ENCODE data around the gene PTP4A2.

Gene PTP4A2

DNA sequence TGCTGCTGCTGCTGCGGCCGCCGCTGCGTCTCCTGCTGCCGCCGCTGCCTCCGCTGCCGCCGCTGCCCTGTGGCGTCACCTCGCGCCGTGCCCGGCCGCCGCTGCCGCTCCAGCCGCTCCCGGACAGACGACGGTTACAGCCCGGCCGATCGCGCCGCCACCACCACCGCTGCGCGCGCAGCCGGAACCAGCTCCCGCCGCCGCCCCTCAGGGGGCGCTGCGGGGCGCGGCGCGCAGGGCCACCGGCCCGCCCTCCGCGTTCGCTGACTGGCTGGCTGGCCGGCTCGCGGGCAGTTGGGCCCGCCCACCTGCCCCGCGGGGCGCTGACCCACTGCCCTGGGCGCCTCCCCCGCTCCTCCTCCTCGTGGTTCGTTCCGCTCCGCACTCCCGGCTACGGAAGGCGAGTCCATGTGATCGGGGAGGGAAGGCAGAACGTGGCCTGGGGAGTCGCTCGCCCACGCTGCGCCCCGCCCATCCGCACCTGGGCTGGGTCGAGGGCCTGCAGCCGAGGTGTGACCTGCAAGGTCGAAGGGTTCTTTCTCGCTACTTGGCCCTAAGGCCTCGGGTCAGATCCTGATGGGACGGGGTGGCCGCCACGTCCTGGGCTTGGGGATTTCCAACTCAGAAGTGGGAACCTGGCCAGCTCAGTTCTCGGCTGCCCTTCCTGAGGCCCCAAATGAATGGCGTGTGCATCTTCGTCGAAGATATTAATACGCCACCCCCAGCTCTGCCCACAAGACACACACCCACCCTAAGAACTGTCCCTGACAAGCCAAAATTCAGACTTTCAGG lies at the start of gene PTP4A2:
Gene PTP4A2, minus strand, starts transcription at position 185 of the 792 bp plus-strand sequence. CDS start 19,303 bp downstream, outside the sequence.
- Mint-ChIP-seq H3K27me3 (no peaks in the 10 kb centered on the region), H3K4me1 (ENCODE audit: low read depth) (peaks cover 71% of the 10 kb centered on the region), H3K4me3 (peak within 1 kb of the TSS; percentile 92), H3K36me3 (ENCODE audit: low read depth) (peaks cover 19% of the 10 kb centered on the region), H3K9me3 (no peaks in the 10 kb centered on the region), H3K27ac (peak within 1 kb of the TSS; percentile 92)
- intact Hi-C loops (cut with micrococcal nuclease) = loop anchor here (2.0 kb wide), 1 partner anchor 18 kb away; no protein-coding TSS in a partner anchor

DNA sequence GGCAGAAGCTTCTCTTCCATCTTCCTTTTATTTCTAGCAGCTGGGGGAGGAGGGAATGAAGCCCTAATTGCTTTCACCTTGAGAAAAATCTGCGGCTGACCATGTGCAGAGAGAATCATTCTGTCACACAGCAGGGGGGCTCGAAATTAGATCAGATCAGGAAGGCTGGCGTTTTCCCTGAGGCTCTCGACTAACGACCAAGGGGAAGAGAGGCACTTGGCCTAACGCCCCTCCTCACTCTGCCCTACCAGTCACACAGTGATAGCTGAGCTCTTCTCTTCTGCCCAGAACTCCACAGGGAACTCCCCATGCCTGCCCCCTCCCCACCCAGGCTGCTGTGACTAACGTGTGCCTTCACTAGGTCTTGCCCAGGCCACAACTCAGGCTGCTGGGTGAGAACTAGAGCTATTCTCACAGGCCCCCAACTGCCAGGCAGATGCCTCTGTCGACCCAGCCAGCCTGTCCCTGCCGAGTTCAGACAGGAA lies 49.0 kb upstream of the PTP4A2 start:
- Mint-ChIP-seq H3K4me1 (ENCODE audit: low read depth) (peaks cover 9% of the 10 kb centered on the region), H3K36me3 (ENCODE audit: low read depth) (no peaks in the 10 kb centered on the region), H3K27ac (no peak overlapping the region), H3K27me3 (no peaks in the 10 kb centered on the region), H3K9me3 (no peaks in the 10 kb centered on the region), H3K4me3 (no peak overlapping the region)
- intact Hi-C loops (cut with micrococcal nuclease) = no loop called here

DNA sequence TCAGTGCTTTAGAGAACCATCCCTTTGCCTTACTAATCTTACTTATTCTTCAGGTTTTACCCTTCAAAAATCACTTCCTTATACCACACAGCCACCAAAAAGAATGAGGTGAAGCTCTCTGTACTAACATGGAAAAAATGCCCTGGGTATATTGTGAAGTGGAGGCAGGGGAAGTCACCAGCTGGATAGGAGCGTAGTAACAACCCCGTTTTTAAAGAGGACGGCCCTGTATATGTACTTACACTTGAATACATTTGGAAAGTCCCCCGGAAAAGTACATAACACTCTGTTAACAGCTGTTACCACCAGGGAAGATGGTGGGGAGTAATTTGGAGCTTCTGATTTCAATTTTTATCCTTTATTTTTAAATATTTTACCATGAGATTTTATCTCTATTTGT lies 47.3 kb upstream of the PTP4A2 start:
- no peak overlapping the region for H3K4me3 Mint-ChIP-seq
- intact Hi-C loops (cut with micrococcal nuclease) = no loop called here
- H3K27ac Mint-ChIP-seq = peak overlapping the region; percentile 43
- H3K9me3 Mint-ChIP-seq = no peaks in the 10 kb centered on the region
- H3K27me3 Mint-ChIP-seq = no peaks in the 10 kb centered on the region
- H3K4me1 Mint-ChIP-seq (ENCODE audit: low read depth) = peaks cover 16% of the 10 kb centered on the region
- no peaks in the 10 kb centered on the region for H3K36me3 Mint-ChIP-seq (ENCODE audit: low read depth)

GRCh38 chr1:31984419-31985347 lies 46.5 kb upstream of the PTP4A2 start:
- intact Hi-C loops (cut with micrococcal nuclease) = no loop called here

GRCh38 chr1:31981972-31982371 lies 43.8 kb upstream of the PTP4A2 start:
- no peak overlapping the region for H3K4me3 Mint-ChIP-seq
- intact Hi-C loops (cut with micrococcal nuclease) = no loop called here
- H3K9me3 Mint-ChIP-seq = no peaks in the 10 kb centered on the region
- H3K36me3 Mint-ChIP-seq (ENCODE audit: low read depth) = no peaks in the 10 kb centered on the region
- H3K4me1 Mint-ChIP-seq (ENCODE audit: low read depth) = peaks cover 16% of the 10 kb centered on the region
- H3K27ac Mint-ChIP-seq = no peak overlapping the region
- no peaks in the 10 kb centered on the region for H3K27me3 Mint-ChIP-seq

More at GRCh38 chr1:31984419-31985347, 46.5 kb upstream of the PTP4A2 start:
- no peaks in the 10 kb centered on the region for H3K9me3 Mint-ChIP-seq
- peak overlapping the region; percentile 43 for H3K27ac Mint-ChIP-seq
- no peaks in the 10 kb centered on the region for H3K27me3 Mint-ChIP-seq
- H3K4me1 Mint-ChIP-seq (ENCODE audit: low read depth) = peaks cover 16% of the 10 kb centered on the region
- H3K36me3 Mint-ChIP-seq (ENCODE audit: low read depth) = no peaks in the 10 kb centered on the region
- no peak overlapping the region for H3K4me3 Mint-ChIP-seq

DNA sequence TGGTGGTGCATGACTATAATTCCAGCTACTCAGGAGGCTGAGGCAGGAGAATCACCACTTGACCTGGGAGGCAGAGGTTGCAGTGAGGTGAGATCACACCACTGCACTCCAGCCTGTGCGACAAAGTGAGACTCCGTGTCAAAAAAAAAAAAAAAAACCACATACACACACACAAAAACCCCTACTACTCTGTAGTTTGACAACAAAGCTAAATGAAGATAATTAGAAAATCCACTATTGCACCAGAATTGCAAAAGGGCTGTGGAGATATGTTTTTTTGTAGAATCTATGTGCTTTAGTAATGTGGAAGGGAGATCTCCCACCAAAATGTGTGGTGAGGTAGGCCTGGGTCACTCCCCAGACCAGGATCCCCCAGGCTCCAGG lies 43.3 kb upstream of the PTP4A2 start:
- intact Hi-C loops (cut with micrococcal nuclease) = no loop called here
- Mint-ChIP-seq H3K9me3 (no peaks in the 10 kb centered on the region), H3K27me3 (no peaks in the 10 kb centered on the region), H3K27ac (no peak overlapping the region), H3K4me1 (ENCODE audit: low read depth) (peaks cover 16% of the 10 kb centered on the region), H3K36me3 (ENCODE audit: low read depth) (no peaks in the 10 kb centered on the region), H3K4me3 (no peak overlapping the region)

DNA sequence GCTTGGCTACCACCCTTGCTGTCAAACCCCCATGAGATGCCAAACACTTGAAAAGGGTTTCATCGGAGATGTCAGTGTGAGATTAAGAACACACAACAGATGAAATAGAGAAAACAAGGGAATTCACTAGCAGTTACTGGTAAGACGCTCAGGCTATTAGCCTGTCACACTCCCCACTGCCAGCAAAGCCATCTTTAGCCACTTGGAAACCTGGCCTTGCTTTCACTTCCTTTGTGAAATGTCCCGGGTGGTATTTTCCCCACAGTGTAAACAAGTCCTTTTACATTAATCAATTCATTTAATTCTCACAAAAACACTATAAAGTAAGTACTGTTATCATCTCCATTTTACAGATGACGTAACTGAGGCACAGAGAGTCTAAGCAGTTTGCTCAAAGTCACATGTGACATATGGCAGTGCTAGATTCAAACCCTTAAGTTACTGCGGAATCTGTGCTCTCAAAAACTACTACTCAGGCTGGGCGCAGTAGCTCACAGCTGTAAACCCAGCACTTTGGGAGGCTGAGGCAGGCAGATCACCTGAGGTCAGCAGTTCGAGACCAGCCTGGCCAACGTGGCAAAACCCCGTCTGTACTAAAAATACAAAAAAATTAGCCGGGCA lies 42.8 kb upstream of the PTP4A2 start:
- Mint-ChIP-seq H3K36me3 (ENCODE audit: low read depth) (no peaks in the 10 kb centered on the region), H3K9me3 (no peaks in the 10 kb centered on the region), H3K27me3 (no peaks in the 10 kb centered on the region), H3K4me3 (no peak overlapping the region), H3K4me1 (ENCODE audit: low read depth) (peaks cover 16% of the 10 kb centered on the region), H3K27ac (no peak overlapping the region)
- intact Hi-C loops (cut with micrococcal nuclease) = no loop called here

DNA sequence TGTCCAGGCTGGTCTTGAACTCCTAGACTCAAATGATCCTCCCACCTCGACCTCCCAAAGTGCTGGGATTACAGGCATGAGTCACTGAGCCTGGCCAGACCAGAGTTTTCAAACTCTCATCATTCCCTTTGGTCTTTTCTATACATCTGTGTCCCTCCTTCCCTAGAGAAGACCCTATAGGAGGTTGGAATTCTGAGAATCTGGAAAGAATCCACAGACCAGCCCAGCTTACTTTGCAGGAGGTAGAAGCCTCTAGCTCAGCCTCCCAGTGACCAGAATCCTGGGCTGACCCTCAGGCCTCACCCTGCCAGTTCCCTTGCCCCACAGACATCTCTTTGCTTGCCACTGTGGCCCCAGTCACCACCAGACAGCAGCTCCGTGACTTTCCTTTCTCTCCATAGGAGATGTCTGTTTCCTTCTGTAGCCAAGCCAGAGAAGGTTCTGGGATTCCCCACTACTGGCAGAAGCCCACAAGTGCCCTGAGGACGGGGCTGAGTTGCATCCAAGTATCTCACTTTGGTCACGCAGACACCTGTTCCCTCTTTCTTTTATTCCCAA lies 40.8 kb upstream of the PTP4A2 start:
- Mint-ChIP-seq H3K27me3 (peaks cover 2% of the 10 kb centered on the region), H3K27ac (no peak overlapping the region), H3K9me3 (no peaks in the 10 kb centered on the region), H3K4me1 (ENCODE audit: low read depth) (peaks cover 11% of the 10 kb centered on the region), H3K4me3 (no peak overlapping the region), H3K36me3 (ENCODE audit: low read depth) (no peaks in the 10 kb centered on the region)
- intact Hi-C loops (cut with micrococcal nuclease) = no loop called here

DNA sequence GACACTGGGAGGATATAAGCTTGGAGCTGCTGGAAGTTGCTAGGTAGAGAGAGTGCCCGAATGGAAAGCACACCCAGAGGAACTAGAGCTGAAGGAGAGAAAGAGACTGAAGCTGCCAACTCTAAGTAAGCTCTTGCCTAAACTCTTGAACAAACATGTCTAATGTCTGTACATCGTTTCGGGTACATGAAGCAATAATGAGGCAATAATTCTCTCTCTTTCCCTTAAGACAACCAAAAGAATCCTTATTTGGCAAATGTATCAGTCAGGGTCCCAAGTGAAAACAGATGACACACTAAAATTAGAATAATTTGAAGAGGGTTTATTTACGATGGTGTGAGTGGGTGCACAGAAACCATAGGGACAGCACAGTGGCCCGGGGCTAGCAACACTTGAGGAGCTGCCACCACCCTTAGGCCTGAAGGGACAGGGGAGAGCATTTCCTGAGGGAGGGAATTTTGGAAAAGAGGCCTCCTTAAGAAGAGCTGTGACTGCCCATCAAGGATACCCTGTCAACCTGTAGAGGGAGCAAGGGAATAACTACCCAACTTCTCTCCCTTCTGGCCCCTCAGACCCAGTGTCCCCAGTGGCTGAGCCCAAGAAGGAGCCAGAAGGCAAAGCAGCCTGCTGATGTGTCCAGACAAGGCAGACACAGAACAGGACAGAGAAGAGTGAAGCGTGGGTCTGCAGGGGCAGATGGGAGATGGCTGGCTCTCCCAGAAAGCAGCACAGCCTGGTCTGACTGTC lies 39.4 kb upstream of the PTP4A2 start:
- H3K36me3 Mint-ChIP-seq (ENCODE audit: low read depth) = no peaks in the 10 kb centered on the region
- no peaks in the 10 kb centered on the region for H3K9me3 Mint-ChIP-seq
- no peak overlapping the region for H3K4me3 Mint-ChIP-seq
- peaks cover 2% of the 10 kb centered on the region for H3K27me3 Mint-ChIP-seq
- H3K27ac Mint-ChIP-seq = no peak overlapping the region
- H3K4me1 Mint-ChIP-seq (ENCODE audit: low read depth) = peaks cover 10% of the 10 kb centered on the region
- intact Hi-C loops (cut with micrococcal nuclease) = no loop called here

GRCh38 chr1:31976401-31976800 lies 38.2 kb upstream of the PTP4A2 start:
- H3K9me3 Mint-ChIP-seq = no peaks in the 10 kb centered on the region
- intact Hi-C loops (cut with micrococcal nuclease) = no loop called here
- H3K36me3 Mint-ChIP-seq (ENCODE audit: low read depth) = no peaks in the 10 kb centered on the region
- no peak overlapping the region for H3K4me3 Mint-ChIP-seq
- no peak overlapping the region for H3K27ac Mint-ChIP-seq
- H3K4me1 Mint-ChIP-seq (ENCODE audit: low read depth) = no peaks in the 10 kb centered on the region
- peaks cover 2% of the 10 kb centered on the region for H3K27me3 Mint-ChIP-seq

- Mint-ChIP-seq H3K4me3 (no peak overlapping the region), H3K4me1 (ENCODE audit: low read depth) (no peaks in the 10 kb centered on the region), H3K27me3 (peaks cover 2% of the 10 kb centered on the region), H3K27ac (no peak overlapping the region), H3K36me3 (ENCODE audit: low read depth) (no peaks in the 10 kb centered on the region), H3K9me3 (no peaks in the 10 kb centered on the region)
- intact Hi-C loops (cut with micrococcal nuclease) = no loop called here
Measured at GRCh38 chr1:31970873-31971272, 32.7 kb upstream of the PTP4A2 start.

GRCh38 chr1:31961536-31961935 lies 23.4 kb upstream of the PTP4A2 start:
- intact Hi-C loops (cut with micrococcal nuclease) = loop anchor here (5.0 to 10.0 kb wide), 2 partner anchors 39 to 297 kb away; no protein-coding TSS in a partner anchor
- peak overlapping the region; percentile 80 for H3K27ac Mint-ChIP-seq
- peaks cover 66% of the 10 kb centered on the region for H3K4me1 Mint-ChIP-seq (ENCODE audit: low read depth)
- no peaks in the 10 kb centered on the region for H3K9me3 Mint-ChIP-seq
- no peak overlapping the region for H3K4me3 Mint-ChIP-seq
- no peaks in the 10 kb centered on the region for H3K36me3 Mint-ChIP-seq (ENCODE audit: low read depth)
- peaks cover 3% of the 10 kb centered on the region for H3K27me3 Mint-ChIP-seq

Measured in dendritic cell treated with granulocyte-macrophage colony-stimulating factor and Interleukin-4, amounts not matched to agents 40 ng/mL and 50 ng/mL, for 4 days (primary cell).